Ectodermal cell (in vitro differentiated cells): ENCODE data around the gene S1PR2.

Source experiments
- H3K27ac ChIP-seq: 2 replicates; pipeline ENCODE4 v1.7.0; 2013; ENCODE audit warnings: mild to moderate bottlenecking, low read depth, low read length; ENCODE audit not compliant: insufficient read depth, poor library complexity, severe bottlenecking
- H3K27me3 ChIP-seq: 2 replicates; pipeline ENCODE4 v1.7.0; 2013; ENCODE audit warnings: mild to moderate bottlenecking, low read length; ENCODE audit not compliant: insufficient read depth, control insufficient read depth, poor library complexity, severe bottlenecking
- H3K36me3 ChIP-seq: one replicate; pipeline ENCODE4 v1.7.0; 2013; ENCODE audit warnings: low read length; ENCODE audit not compliant: control insufficient read depth, insufficient read depth
- H3K4me1 ChIP-seq: one replicate; pipeline ENCODE4 v1.7.0; 2013; ENCODE audit warnings: low read length; ENCODE audit not compliant: control insufficient read depth, insufficient read depth
- H3K4me3 ChIP-seq: 2 replicates; pipeline ENCODE4 v1.7.0; 2013; ENCODE audit warnings: low read depth, low read length, control low read depth; ENCODE audit not compliant: insufficient read depth
- H3K9me3 ChIP-seq: 2 replicates; pipeline ENCODE4 v1.7.0; 2013; ENCODE audit warnings: mild to moderate bottlenecking, low read length, moderate library complexity; ENCODE audit not compliant: control insufficient read depth
- WGBS, 2 experiments: methylation state at CpG; one replicate each; pipeline ENCODE4 v1.1.7; 2013; ENCODE audit warnings: missing lambda C conversion rate in 2 of 2; 5-methylcytosine and 5-hydroxymethylcytosine counted together

Gene S1PR2

DNA sequence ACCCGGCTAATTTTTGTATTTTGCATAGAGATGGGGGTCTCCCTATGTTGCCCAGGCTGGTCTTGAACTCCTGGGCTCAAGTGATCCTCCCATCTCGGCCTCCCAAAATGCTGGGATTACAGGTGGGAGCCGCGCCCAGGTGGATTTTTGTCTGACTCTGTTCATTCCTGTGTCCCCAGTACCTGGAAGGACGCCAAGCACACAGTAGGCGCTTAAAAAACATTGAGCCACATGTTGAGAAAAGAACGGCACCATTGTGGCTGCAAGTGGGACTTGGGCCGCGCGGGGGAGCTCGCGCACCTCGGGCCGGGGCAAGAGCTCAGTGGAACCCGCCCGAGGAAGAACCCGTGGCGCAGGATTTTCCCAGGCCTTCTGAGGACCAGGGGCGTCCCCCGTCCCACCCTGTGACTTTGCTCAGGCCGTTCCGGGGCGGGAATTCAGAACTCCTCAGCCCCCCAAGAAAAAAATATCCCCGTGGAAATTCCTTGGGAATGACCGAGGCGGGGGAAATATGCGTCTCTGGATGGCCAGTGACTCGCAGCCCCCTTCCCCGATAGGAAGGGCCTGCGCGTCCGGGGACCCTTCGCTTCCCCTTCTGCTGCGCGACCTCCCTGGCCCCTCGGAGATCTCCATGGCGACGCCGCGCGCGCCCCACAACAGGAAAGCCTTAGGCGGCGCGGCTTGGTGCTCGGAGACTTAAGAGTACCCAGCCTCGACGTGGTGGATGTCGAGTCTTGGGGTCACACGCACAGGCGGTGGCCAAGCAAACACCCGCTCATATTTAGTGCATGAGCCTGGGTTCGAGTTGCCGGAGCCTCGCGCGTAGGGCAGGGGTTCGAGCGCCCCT is 38.4 kb upstream of the S1PR2 start:
- Histone ChIP-seq H3K4me1 (no peaks in the 10 kb centered on the region), H3K4me3 (no peak overlapping the region), H3K36me3 (no peaks in the 10 kb centered on the region), H3K9me3 (no peaks in the 10 kb centered on the region), H3K27me3 (peaks cover 38% of the 10 kb centered on the region), H3K27ac (no peak overlapping the region)
- WGBS, 2 experiments, result 10 to 11% methylated on average over 59 of the region's 59 CpGs

DNA sequence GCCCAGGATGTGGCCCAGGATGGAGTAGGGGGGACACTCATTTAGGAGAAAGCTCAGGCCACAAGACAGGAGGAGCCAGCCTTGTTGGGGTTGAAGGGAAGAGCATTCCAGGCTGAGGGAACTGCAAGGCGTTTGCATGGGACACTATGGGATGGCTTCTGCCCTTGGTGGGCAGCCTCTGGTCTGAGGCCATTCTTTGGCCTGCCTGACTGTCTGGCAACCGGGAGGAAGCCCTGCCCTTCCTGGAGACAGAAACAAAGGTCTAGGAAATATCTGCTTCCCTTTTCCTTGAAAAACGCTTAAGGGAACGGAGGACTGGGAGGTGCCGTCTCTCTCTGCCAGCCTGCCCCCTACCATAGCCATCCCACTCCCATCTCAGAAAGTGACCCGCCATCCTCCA is 36.9 kb upstream of the S1PR2 start:
- Histone ChIP-seq H3K27me3 (peaks cover 38% of the 10 kb centered on the region), H3K9me3 (no peaks in the 10 kb centered on the region), H3K4me1 (no peaks in the 10 kb centered on the region), H3K36me3 (no peaks in the 10 kb centered on the region), H3K27ac (no peak overlapping the region), H3K4me3 (no peak overlapping the region)
- 85 to 88% methylated on average over 6 of the region's 6 CpGs for WGBS, 2 experiments

DNA sequence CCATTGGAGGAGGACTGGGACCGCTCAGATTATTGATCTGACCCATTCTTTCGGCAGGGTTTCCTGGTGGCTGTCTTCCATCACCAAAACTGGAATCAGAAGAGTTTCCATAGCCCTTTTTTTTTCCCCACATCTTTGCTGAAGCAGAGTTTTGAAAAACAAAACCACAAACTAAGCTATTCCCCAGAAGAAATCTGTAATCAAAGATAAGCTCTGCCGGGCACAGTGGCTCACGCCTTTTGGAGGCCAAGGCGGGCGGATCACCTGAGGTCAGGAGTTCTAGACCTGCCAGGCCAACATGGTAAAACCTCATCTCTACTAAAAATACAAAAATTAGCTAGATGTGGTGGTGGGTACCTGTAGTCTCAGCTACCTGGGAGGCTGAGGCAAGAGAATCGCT is 35.6 kb upstream of the S1PR2 start:
- 89 to 97% methylated on average over 7 of the region's 7 CpGs for WGBS, 2 experiments
- H3K27ac ChIP-seq, result no peak overlapping the region
- peaks cover 27% of the 10 kb centered on the region for H3K27me3 ChIP-seq
- no peaks in the 10 kb centered on the region for H3K36me3 ChIP-seq
- no peak overlapping the region for H3K4me3 ChIP-seq
- no peaks in the 10 kb centered on the region for H3K9me3 ChIP-seq
- no peaks in the 10 kb centered on the region for H3K4me1 ChIP-seq

GRCh38 chr19:10262771-10263170 is 31.6 kb upstream of the S1PR2 start:
- no peaks in the 10 kb centered on the region for H3K9me3 ChIP-seq
- no peaks in the 10 kb centered on the region for H3K4me1 ChIP-seq
- peaks cover 7% of the 10 kb centered on the region for H3K36me3 ChIP-seq
- no peaks in the 10 kb centered on the region for H3K27me3 ChIP-seq
- WGBS, 2 experiments, result 90 to 93% methylated on average over 7 of the region's 7 CpGs
- H3K27ac ChIP-seq, result no peak overlapping the region
- H3K4me3 ChIP-seq, result no peak overlapping the region

DNA sequence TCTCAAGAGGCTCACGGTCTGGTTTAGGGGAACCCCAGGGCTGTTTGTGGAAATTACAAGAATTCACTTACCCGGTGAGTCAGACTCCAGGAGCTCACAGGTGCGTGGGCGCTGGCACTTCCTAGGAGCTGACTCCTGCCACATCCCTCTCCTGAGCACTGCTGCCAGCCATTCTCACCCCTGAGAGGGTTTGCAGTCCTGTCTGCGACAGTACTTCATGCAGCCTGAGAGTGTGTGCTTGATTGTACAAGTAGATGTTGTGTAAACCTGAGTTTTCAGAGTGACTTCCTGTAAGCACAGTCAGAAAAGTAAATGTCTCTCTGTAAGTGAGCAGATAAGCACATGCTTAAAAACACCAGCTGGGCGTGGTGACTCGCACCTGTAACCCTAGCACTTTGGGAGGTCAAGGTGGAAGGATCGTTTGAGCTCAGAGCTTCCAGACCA is 29.0 kb upstream of the S1PR2 start:
- H3K4me1 ChIP-seq, result no peaks in the 10 kb centered on the region
- H3K9me3 ChIP-seq, result no peaks in the 10 kb centered on the region
- no peaks in the 10 kb centered on the region for H3K27me3 ChIP-seq
- peaks cover 10% of the 10 kb centered on the region for H3K36me3 ChIP-seq
- H3K27ac ChIP-seq, result no peak overlapping the region
- H3K4me3 ChIP-seq, result no peak overlapping the region
- 95% methylated on average over 8 of the region's 8 CpGs for WGBS, 2 experiments

- Histone ChIP-seq H3K9me3 (no peaks in the 10 kb centered on the region), H3K36me3 (peaks cover 10% of the 10 kb centered on the region), H3K4me3 (no peak overlapping the region), H3K27ac (no peak overlapping the region), H3K27me3 (no peaks in the 10 kb centered on the region), H3K4me1 (no peaks in the 10 kb centered on the region)
- WGBS, 2 experiments, result 66 to 70% methylated on average over 32 of the region's 32 CpGs
Observed at GRCh38 chr19:10259162-10259905, 28.2 kb upstream of the S1PR2 start.

DNA sequence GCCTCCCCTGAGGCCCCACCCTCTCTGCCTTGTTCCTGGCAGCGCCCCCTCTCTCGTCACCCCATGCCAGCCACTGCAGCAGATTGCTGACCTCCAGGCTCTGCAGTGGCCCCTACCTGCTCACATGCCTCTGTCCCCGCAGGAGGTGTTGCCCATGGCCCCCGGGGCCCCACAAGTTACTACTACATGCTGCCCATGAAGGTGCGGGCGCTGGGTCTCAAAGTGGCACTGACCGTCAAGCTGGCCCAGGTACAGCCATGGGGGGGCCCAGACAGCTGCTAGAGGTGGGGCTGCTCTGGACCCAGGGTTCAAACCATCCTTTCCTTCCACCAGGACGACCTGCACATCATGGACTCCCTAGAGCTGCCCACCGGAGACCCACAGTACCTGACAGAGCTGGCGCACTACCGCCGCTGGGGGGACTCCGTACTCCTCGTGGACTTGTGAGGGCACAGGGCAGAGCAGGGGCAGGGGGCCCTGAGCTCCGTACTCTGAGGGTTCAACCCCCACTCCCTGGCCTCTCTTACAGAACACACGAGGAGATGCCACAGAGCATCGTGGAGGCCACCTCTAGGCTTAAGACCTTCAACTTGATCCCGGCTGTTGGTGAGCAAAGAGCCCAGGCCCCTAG is 27.1 kb upstream of the S1PR2 start:
- no peaks in the 10 kb centered on the region for H3K4me1 ChIP-seq
- no peak overlapping the region for H3K27ac ChIP-seq
- H3K36me3 ChIP-seq, result peaks cover 10% of the 10 kb centered on the region
- no peak overlapping the region for H3K4me3 ChIP-seq
- no peaks in the 10 kb centered on the region for H3K9me3 ChIP-seq
- 95% methylated on average over 18 of the region's 18 CpGs for WGBS, 2 experiments
- no peaks in the 10 kb centered on the region for H3K27me3 ChIP-seq

DNA sequence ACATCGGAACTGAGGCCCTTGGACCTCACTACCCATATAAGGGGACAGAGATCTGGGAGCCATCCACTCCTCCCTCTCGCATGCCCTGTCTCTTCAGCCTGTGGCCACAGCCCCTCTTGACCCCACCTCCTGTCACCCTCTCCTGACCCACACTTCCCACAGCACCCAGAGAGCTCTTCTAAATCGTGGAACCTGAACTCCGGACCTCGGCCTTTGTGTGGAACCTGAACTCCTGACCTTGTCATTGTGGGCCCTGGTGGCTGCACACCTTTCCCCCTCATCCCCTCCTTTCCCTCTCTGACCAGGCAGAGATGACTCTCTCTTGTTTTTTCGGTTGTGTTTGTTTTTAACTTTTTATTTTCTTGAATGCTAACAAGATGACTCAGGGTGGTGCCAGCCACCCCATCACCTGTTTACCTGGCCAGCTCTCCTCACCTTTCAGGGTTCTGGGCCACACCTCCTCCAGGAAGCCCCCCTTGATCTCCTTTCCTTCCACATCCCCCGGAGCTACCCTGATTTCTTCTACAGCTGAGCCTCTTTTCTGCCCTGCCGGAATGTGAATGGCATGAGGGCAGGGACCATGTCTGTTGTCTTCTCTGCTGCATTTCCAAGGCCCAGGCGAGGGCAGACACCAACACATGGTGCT is 26.0 kb upstream of the S1PR2 start:
- H3K9me3 ChIP-seq, result no peaks in the 10 kb centered on the region
- no peak overlapping the region for H3K27ac ChIP-seq
- H3K4me1 ChIP-seq, result no peaks in the 10 kb centered on the region
- no peak overlapping the region for H3K4me3 ChIP-seq
- no peaks in the 10 kb centered on the region for H3K27me3 ChIP-seq
- H3K36me3 ChIP-seq, result peaks cover 10% of the 10 kb centered on the region
- 91 to 94% methylated on average over 8 to 9 of the region's 9 CpGs for WGBS, 2 experiments

- no peaks in the 10 kb centered on the region for H3K4me1 ChIP-seq
- no peak overlapping the region for H3K4me3 ChIP-seq
- no peaks in the 10 kb centered on the region for H3K27me3 ChIP-seq
- 95 to 97% methylated on average over 18 of the region's 18 CpGs for WGBS, 2 experiments
- no peaks in the 10 kb centered on the region for H3K9me3 ChIP-seq
- H3K36me3 ChIP-seq, result peaks cover 10% of the 10 kb centered on the region
- H3K27ac ChIP-seq, result no peak overlapping the region
Observed at GRCh38 chr19:10256551-10256950, 25.4 kb upstream of the S1PR2 start.

DNA sequence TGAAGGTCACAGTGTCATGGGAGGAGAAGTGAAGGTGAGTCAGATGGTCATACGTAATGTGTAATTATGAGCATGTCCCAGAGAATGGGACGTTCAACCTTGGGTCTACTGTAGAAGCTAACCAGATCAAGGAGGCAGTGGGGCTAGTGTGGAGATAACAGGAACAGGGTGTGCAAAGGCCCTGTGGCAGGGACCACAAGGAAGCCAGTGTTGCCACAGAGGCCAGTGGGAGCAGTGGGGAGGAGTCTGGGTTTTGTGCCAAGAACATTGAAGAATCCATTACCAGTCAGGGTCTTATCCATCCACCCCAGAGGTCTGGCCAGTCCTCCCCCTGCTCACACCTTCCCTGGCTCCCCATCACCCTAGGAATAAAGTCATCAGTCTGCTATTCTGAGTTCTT is 24.2 kb upstream of the S1PR2 start:
- 93 to 96% methylated on average over 2 of the region's 2 CpGs for WGBS, 2 experiments
- H3K36me3 ChIP-seq, result peaks cover 10% of the 10 kb centered on the region
- no peaks in the 10 kb centered on the region for H3K27me3 ChIP-seq
- no peaks in the 10 kb centered on the region for H3K9me3 ChIP-seq
- no peak overlapping the region for H3K27ac ChIP-seq
- no peak overlapping the region for H3K4me3 ChIP-seq
- H3K4me1 ChIP-seq, result no peaks in the 10 kb centered on the region
